OCI-LY1 (cell line): ENCODE data around the gene TIMM50.

Source experiments
- H2AFZ ChIP-seq: fragments of 200-600 bp; sonication (generic), shearing (Covaris generic); 2 replicates; pipeline ENCODE4 v1.6.0; 2014; ENCODE audit warnings: antibody characterized with exemption, mild to moderate bottlenecking, low read length
- H3F3A ChIP-seq: fragments of 200-600 bp; sonication (generic), shearing (Covaris generic); 2 replicates; pipeline ENCODE4 v1.6.0; 2014; ENCODE audit warnings: mild to moderate bottlenecking, antibody characterized with exemption, low read length, moderate library complexity; ENCODE audit not compliant: insufficient read depth
- H3K27ac ChIP-seq: fragments of 200-600 bp; sonication (generic); 2 replicates; pipeline ENCODE4 v1.5.1; 2014; ENCODE audit warnings: low read length, mixed run types, mild to moderate bottlenecking, low read depth; ENCODE audit not compliant: poor library complexity, severe bottlenecking
- H3K27me3 ChIP-seq: fragments of 200-600 bp; sonication (generic); 2 replicates; pipeline ENCODE4 v1.6.0; 2014; ENCODE audit warnings: antibody characterized with exemption, mild to moderate bottlenecking, low read length, moderate library complexity; ENCODE audit not compliant: insufficient read depth
- H3K36me3 ChIP-seq: fragments of 200-600 bp; sonication (generic); 2 replicates; pipeline ENCODE4 v1.6.1; 2014; ENCODE audit warnings: mild to moderate bottlenecking, antibody characterized with exemption, low read length, moderate library complexity, mixed read lengths; ENCODE audit not compliant: insufficient read depth
- H3K4me1 ChIP-seq: fragments of 200-600 bp; sonication (generic); 2 replicates; pipeline ENCODE4 v1.5.1; 2014; ENCODE audit warnings: mild to moderate bottlenecking, low read length, moderate library complexity; ENCODE audit not compliant: insufficient read depth, severe bottlenecking
- H3K4me2 ChIP-seq: fragments of 200-600 bp; sonication (generic), shearing (Covaris generic); 2 replicates; pipeline ENCODE4 v1.6.1; 2014; ENCODE audit warnings: low read length
- H3K4me3 ChIP-seq: fragments of 200-600 bp; sonication (generic); 2 replicates; pipeline ENCODE4 v1.5.1; 2014; ENCODE audit warnings: low read length, low read depth, mild to moderate bottlenecking, mixed read lengths; ENCODE audit not compliant: poor library complexity, severe bottlenecking
- H3K79me2 ChIP-seq: fragments of 200-600 bp; shearing (Covaris generic); 2 replicates; pipeline ENCODE4 v1.6.1; 2016; ENCODE audit warnings: mixed run types, low read length, mixed read lengths; ENCODE audit not compliant: insufficient read depth
- H3K9ac ChIP-seq: fragments of 200-600 bp; sonication (generic), shearing (Covaris generic); 2 replicates; pipeline ENCODE4 v1.6.1; 2014; ENCODE audit warnings: mild to moderate bottlenecking, low read length, mixed read lengths
- H3K9me2 ChIP-seq: fragments of 200-600 bp; sonication (generic), shearing (Covaris generic); 2 replicates; pipeline ENCODE4 v1.6.1; 2014; ENCODE audit warnings: low read depth, mild to moderate bottlenecking, low read length, mixed read lengths
- H3K9me3 ChIP-seq: fragments of 200-600 bp; shearing (Covaris generic); 2 replicates; pipeline ENCODE4 v1.6.1; 2014; ENCODE audit warnings: low read length, mixed read lengths
- H4K20me1 ChIP-seq: fragments of 200-600 bp; sonication (generic), shearing (Covaris generic); 2 replicates; pipeline ENCODE4 v1.6.0; 2016; ENCODE audit warnings: mild to moderate bottlenecking, low read length; ENCODE audit not compliant: insufficient read depth
- CTCF ChIP-seq: fragments of 200-600 bp; sonication (generic), shearing (Covaris generic); IDR thresholded peaks from 2 replicates; pipeline ENCODE4 v1.5.1; 2017; ENCODE audit warnings: mild to moderate bottlenecking, antibody characterized with exemption, low read length, moderate library complexity, mixed read lengths
- EZH2 ChIP-seq: fragments of 200-600 bp; sonication (generic), shearing (Covaris generic); IDR thresholded peaks from 2 replicates; pipeline ENCODE4 v1.8.0; 2017; ENCODE audit warnings: borderline replicate concordance, mixed run types, mild to moderate bottlenecking, antibody characterized with exemption, low read length, moderate library complexity, mixed read lengths

TIMM50 gene

GRCh38 chr19:39508629-39509028 lies 28.0 kb downstream of the TIMM50 start:
- no peak overlapping the region for H3K4me3 ChIP-seq
- H3K4me2 ChIP-seq, result no peak overlapping the region
- no peak for TF ChIP-seq CTCF
- no peak for TF ChIP-seq EZH2
- peaks cover 10% of the 10 kb centered on the region for H3K4me1 ChIP-seq
- no peak overlapping the region for H2AFZ ChIP-seq
- H3K9me3 ChIP-seq, result no peaks in the 10 kb centered on the region
- no peak overlapping the region for H3K9ac ChIP-seq
- H4K20me1 ChIP-seq, result no peaks in the 10 kb centered on the region
- no peak overlapping the region for H3K27ac ChIP-seq
- no peaks in the 10 kb centered on the region for H3K36me3 ChIP-seq
- no peaks in the 10 kb centered on the region for H3K9me2 ChIP-seq
- H3K79me2 ChIP-seq, result no peaks in the 10 kb centered on the region
- H3F3A ChIP-seq, result no peaks in the 10 kb centered on the region
- H3K27me3 ChIP-seq, result peaks cover 2% of the 10 kb centered on the region; the same call in 1 of the 2 replicates

DNA sequence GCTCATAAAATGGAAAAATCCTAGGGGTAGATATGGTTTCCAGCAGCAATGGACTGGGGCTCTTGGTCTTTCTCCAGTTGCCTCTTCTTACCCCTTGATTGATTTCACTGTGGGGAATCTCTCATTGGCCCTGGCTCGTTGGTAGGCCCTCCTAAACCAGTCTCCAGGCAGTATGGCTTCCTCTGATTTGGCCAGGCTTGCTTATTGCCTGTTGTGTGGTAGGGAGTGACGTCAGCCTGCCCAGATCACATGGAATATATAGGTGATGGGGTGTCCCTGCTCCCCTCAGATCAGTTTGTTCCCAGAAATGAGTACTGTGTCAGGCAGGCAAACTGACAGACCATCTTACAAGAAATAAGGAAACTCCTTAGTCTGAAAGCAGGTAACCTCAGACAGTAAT lies 28.6 kb downstream of the TIMM50 start:
- no peaks in the 10 kb centered on the region for H3K36me3 ChIP-seq
- TF ChIP-seq EZH2, result no peak
- TF ChIP-seq CTCF, result no peak
- no peak overlapping the region for H3K9ac ChIP-seq
- H3K4me1 ChIP-seq, result peaks cover 10% of the 10 kb centered on the region
- no peaks in the 10 kb centered on the region for H3F3A ChIP-seq
- no peaks in the 10 kb centered on the region; the same call in 1 of the 2 replicates for H3K27me3 ChIP-seq
- no peak overlapping the region for H3K4me2 ChIP-seq
- no peak overlapping the region for H3K27ac ChIP-seq
- H2AFZ ChIP-seq, result no peak overlapping the region
- H3K4me3 ChIP-seq, result no peak overlapping the region
- H4K20me1 ChIP-seq, result no peaks in the 10 kb centered on the region
- H3K9me2 ChIP-seq, result no peaks in the 10 kb centered on the region
- no peaks in the 10 kb centered on the region for H3K79me2 ChIP-seq
- no peaks in the 10 kb centered on the region for H3K9me3 ChIP-seq

DNA sequence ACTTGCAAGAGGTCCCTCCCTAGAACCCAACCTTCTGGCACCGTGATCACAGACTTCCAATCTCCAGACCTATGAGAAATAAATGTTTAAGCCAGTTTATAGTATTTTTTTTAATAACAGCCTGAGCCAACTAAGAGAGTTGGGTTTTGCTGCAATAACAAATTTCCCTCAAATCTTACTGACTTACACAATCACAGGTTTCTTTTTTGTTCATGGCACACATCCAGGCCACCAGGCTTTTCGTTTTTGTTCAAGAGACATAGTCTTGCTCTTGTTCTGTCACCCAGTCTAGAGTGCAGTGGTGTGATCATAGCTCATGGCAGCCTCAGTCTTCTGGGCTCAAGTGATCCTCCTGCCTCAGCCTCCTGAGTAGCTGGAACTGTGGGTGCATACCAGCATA lies 32.4 kb downstream of the TIMM50 start:
- H3K4me3 ChIP-seq, result no peak overlapping the region
- no peaks in the 10 kb centered on the region for H3K36me3 ChIP-seq
- H3F3A ChIP-seq, result no peaks in the 10 kb centered on the region
- no peaks in the 10 kb centered on the region for H3K9me2 ChIP-seq
- H3K4me2 ChIP-seq, result no peak overlapping the region
- H3K27ac ChIP-seq, result no peak overlapping the region
- TF ChIP-seq CTCF, result no peak
- no peak for TF ChIP-seq EZH2
- no peak overlapping the region for H2AFZ ChIP-seq
- no peak overlapping the region for H3K9ac ChIP-seq
- H3K4me1 ChIP-seq, result peaks cover 15% of the 10 kb centered on the region
- H4K20me1 ChIP-seq, result no peaks in the 10 kb centered on the region
- peaks cover 12% of the 10 kb centered on the region for H3K27me3 ChIP-seq
- H3K9me3 ChIP-seq, result no peaks in the 10 kb centered on the region
- no peaks in the 10 kb centered on the region for H3K79me2 ChIP-seq
